Osteocyte (in vitro differentiated cells): ENCODE data around the gene FNDC11. TPM values are rescaled to one million over a fixed set of nuclear protein-coding genes. Genes with fewer than 3 reads are reported as not detected.

Experiments
- DNase-seq: peaks from one replicate; pipeline ENCODE4 v3.0.0; 2021; ENCODE audit warnings: mixed read lengths; ENCODE audit not compliant: unreplicated experiment; ENCODE audit errors: extremely low spot score
- H3K27ac Mint-ChIP-seq: one replicate; pipeline ENCODE4 v1.8.0; 2021; ENCODE audit warnings: mild to moderate bottlenecking, mixed read lengths; ENCODE audit not compliant: unreplicated experiment
- H3K27me3 Mint-ChIP-seq: one replicate; pipeline ENCODE4 v1.8.0; 2021; ENCODE audit warnings: mixed read lengths; ENCODE audit not compliant: unreplicated experiment
- H3K36me3 Mint-ChIP-seq: one replicate; pipeline ENCODE4 v1.8.0; 2021; ENCODE audit warnings: mixed read lengths; ENCODE audit not compliant: unreplicated experiment
- H3K4me1 Mint-ChIP-seq: one replicate; pipeline ENCODE4 v1.8.0; 2021; ENCODE audit warnings: mixed read lengths; ENCODE audit not compliant: unreplicated experiment
- H3K4me3 Mint-ChIP-seq: one replicate; pipeline ENCODE4 v1.8.0; 2021; ENCODE audit warnings: mild to moderate bottlenecking, moderate library complexity, mixed read lengths; ENCODE audit not compliant: unreplicated experiment
- H3K9me3 Mint-ChIP-seq: one replicate; pipeline ENCODE4 v1.8.0; 2021; ENCODE audit warnings: mixed read lengths; ENCODE audit not compliant: unreplicated experiment
- total RNA-seq: library from RNA; stranded (reverse); gene quantifications from 2 replicates; pipeline ENCODE4 v1.2.1, GENCODE V29; 2021
- TF ChIP-seq, protein P1 (sequence below): fragments of 200-600 bp; sonication (generic); IDR thresholded peaks from 2 replicates; pipeline ENCODE4 v1.5.0; 2021; ENCODE audit warnings: antibody characterized with exemption, mild to moderate bottlenecking, moderate library complexity

FNDC11 gene
- total RNA-seq, 1 donor from 2014 or later = 0.13 TPM

GRCh38 chr20:63573647-63574131 is 19.7 kb downstream of the FNDC11 start:
- Mint-ChIP-seq H3K4me3 (peak overlapping the region; percentile 76), H3K36me3 (no peaks in the 10 kb centered on the region), H3K27me3 (no peaks in the 10 kb centered on the region), H3K27ac (peak overlapping the region; percentile 57), H3K9me3 (no peaks in the 10 kb centered on the region), H3K4me1 (peaks cover 15% of the 10 kb centered on the region)
- no peak for DNase-seq
- TF ChIP-seq, protein P1, sequence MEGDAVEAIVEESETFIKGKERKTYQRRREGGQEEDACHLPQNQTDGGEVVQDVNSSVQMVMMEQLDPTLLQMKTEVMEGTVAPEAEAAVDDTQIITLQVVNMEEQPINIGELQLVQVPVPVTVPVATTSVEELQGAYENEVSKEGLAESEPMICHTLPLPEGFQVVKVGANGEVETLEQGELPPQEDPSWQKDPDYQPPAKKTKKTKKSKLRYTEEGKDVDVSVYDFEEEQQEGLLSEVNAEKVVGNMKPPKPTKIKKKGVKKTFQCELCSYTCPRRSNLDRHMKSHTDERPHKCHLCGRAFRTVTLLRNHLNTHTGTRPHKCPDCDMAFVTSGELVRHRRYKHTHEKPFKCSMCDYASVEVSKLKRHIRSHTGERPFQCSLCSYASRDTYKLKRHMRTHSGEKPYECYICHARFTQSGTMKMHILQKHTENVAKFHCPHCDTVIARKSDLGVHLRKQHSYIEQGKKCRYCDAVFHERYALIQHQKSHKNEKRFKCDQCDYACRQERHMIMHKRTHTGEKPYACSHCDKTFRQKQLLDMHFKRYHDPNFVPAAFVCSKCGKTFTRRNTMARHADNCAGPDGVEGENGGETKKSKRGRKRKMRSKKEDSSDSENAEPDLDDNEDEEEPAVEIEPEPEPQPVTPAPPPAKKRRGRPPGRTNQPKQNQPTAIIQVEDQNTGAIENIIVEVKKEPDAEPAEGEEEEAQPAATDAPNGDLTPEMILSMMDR = no peak

DNA sequence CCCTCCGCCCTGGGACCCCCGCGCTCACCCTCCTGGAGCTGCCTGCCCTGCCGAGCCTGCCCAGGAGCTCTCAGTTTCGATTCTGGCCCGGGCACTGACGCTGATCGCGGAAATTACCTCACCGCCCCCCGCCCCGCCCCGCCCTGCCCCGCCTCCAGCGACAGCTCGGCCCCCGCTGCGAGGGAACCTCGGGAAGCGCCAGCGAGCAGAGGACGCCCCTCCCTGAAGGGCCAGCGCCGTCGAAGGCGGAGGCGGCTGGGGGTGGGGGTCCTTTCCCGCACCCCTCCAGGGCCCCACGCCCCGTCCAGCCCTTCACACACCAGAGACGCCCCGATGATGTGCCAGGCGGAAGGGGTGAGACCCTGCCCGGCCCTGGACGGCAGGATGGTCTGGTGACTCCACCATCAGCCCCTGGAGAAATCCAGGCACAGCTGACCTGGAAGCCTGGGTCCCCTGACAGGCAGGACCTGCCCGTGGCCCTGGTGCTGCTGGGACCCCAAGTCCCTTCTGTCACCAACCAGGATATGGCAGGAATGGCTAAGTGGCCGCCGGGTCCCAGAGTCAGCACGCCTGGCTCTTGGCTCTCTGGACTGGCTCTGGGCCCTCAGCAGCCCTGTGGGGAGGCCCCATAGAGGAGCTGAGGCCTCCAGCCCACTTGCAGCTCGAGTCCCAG is 20.3 kb downstream of the FNDC11 start, which contains the start of gene HELZ2:
HELZ2 (minus strand) TSS at position 84 of the 673 bp plus-strand sequence. CDS start 1,854 bp downstream, outside the sequence.
- no peaks in the 10 kb centered on the region for H3K9me3 Mint-ChIP-seq
- H3K4me1 Mint-ChIP-seq = peaks cover 15% of the 10 kb centered on the region
- peak within 1 kb of the TSS; percentile 57 for H3K27ac Mint-ChIP-seq
- peak; percentile 90 for DNase-seq
- H3K36me3 Mint-ChIP-seq = no peaks in the 10 kb centered on the region
- TF ChIP-seq, protein P1 = no peak
- H3K27me3 Mint-ChIP-seq = no peaks in the 10 kb centered on the region
- peak within 1 kb of the TSS; percentile 76 for H3K4me3 Mint-ChIP-seq

GRCh38 chr20:63574829-63575743 is 21.1 kb downstream of the FNDC11 start:
- H3K27me3 Mint-ChIP-seq = no peaks in the 10 kb centered on the region
- H3K4me1 Mint-ChIP-seq = peaks cover 15% of the 10 kb centered on the region
- no peak for DNase-seq
- TF ChIP-seq, protein P1 = no peak
- H3K9me3 Mint-ChIP-seq = no peaks in the 10 kb centered on the region
- no peaks in the 10 kb centered on the region for H3K36me3 Mint-ChIP-seq
- peak overlapping the region; percentile 62 for H3K27ac Mint-ChIP-seq
- H3K4me3 Mint-ChIP-seq = peak overlapping the region; percentile 35

GRCh38 chr20:63576311-63576710 is 22.4 kb downstream of the FNDC11 start:
- TF ChIP-seq, protein P1 = no peak

More at GRCh38 chr20:63576311-63576710, 22.4 kb downstream of the FNDC11 start:
- H3K9me3 Mint-ChIP-seq = no peaks in the 10 kb centered on the region
- DNase-seq = no peak
- H3K4me3 Mint-ChIP-seq = no peak overlapping the region
- H3K27me3 Mint-ChIP-seq = no peaks in the 10 kb centered on the region
- no peak overlapping the region for H3K27ac Mint-ChIP-seq
- H3K4me1 Mint-ChIP-seq = peaks cover 15% of the 10 kb centered on the region
- H3K36me3 Mint-ChIP-seq = no peaks in the 10 kb centered on the region
